GM23338 (cell line): ENCODE data around the gene GABRB3. TPM values are rescaled to one million over a fixed set of nuclear protein-coding genes. Genes with fewer than 3 reads are reported as not detected.
A peak's percentile ranks its signal among the peaks of the same experiment; 100 is the strongest.

Experiments
- ATAC-seq: fragments of 200-7000 bp; cut with Tn5 transposase; 3 replicates; pipeline ENCODE4 v1.9.1; 2020
- DNase-seq: peaks from one replicate; pipeline ENCODE4 v3.0.0-alpha.2; 2015; ENCODE audit warnings: low spot score
- H2AFZ ChIP-seq: fragments of 200-600 bp; sonication (generic); 2 replicates; pipeline ENCODE4 v1.8.0; 2016; ENCODE audit warnings: antibody characterized with exemption, mild to moderate bottlenecking, moderate library complexity
- H3F3A ChIP-seq: fragments of 200-600 bp; sonication (generic); replicated peaks from 2 replicates; pipeline ENCODE4 v1.8.0; 2017; ENCODE audit warnings: antibody characterized with exemption, mixed run types, low read depth
- H3K27ac ChIP-seq: fragments of 200-600 bp; sonication (generic); 2 replicates; pipeline ENCODE4 v1.6.1; 2016; ENCODE audit warnings: low read depth
- H3K27me3 ChIP-seq: fragments of 200-600 bp; sonication (generic); 2 replicates; pipeline ENCODE4 v1.8.0; 2016; ENCODE audit warnings: mild to moderate bottlenecking, mixed run types, moderate library complexity; ENCODE audit not compliant: insufficient read depth
- H3K36me3 ChIP-seq: fragments of 200-600 bp; sonication (generic); 2 replicates; pipeline ENCODE4 v1.8.0; 2016; ENCODE audit warnings: mild to moderate bottlenecking; ENCODE audit not compliant: insufficient read depth
- H3K4me1 ChIP-seq: fragments of 200-600 bp; sonication (generic); 2 replicates; pipeline ENCODE4 v1.8.0; 2016; ENCODE audit warnings: mild to moderate bottlenecking, moderate library complexity; ENCODE audit not compliant: insufficient read depth
- H3K4me2 ChIP-seq: fragments of 200-600 bp; sonication (generic); 2 replicates; pipeline ENCODE4 v1.7.1; 2017; ENCODE audit warnings: mixed run types
- H3K4me3 ChIP-seq: fragments of 200-600 bp; sonication (generic); 2 replicates; pipeline ENCODE4 v1.6.1; 2016; ENCODE audit warnings: mixed run types
- H3K79me2 ChIP-seq: fragments of 200-600 bp; sonication (generic); replicated peaks from 2 replicates; pipeline ENCODE4 v1.8.0; 2017; ENCODE audit warnings: mild to moderate bottlenecking; ENCODE audit not compliant: insufficient read depth
- H3K9me2 ChIP-seq: fragments of 200-600 bp; sonication (generic); 2 replicates; pipeline ENCODE4 v1.8.0; 2017; ENCODE audit not compliant: insufficient read depth
- H4K20me1 ChIP-seq: fragments of 200-600 bp; sonication (generic); replicated peaks from 2 replicates; pipeline ENCODE4 v1.8.0; 2017; ENCODE audit warnings: mild to moderate bottlenecking; ENCODE audit not compliant: insufficient read depth
- H3K27ac Mint-ChIP-seq: 2 replicates; pipeline ENCODE4 v1.8.0; 2020; ENCODE audit warnings: inconsistent platforms, mild to moderate bottlenecking, moderate library complexity, mixed read lengths
- H3K27me3 Mint-ChIP-seq: 3 replicates; pipeline ENCODE4 v1.8.0; 2022; ENCODE audit warnings: low read depth, mild to moderate bottlenecking, moderate library complexity, mixed read lengths, inconsistent platforms; ENCODE audit not compliant: insufficient read depth, poor library complexity
- H3K36me3 Mint-ChIP-seq: 3 replicates; pipeline ENCODE4 v1.8.0; 2021; ENCODE audit warnings: low read depth, mild to moderate bottlenecking, inconsistent platforms, moderate library complexity, mixed read lengths
- H3K4me1 Mint-ChIP-seq: 3 replicates; pipeline ENCODE4 v1.8.0; 2020; ENCODE audit warnings: mild to moderate bottlenecking, inconsistent platforms, mixed read lengths
- H3K4me3 Mint-ChIP-seq: 3 replicates; pipeline ENCODE4 v1.8.0; 2021; ENCODE audit warnings: moderate library complexity, mild to moderate bottlenecking, inconsistent platforms, mixed read lengths
- H3K9me3 Mint-ChIP-seq: 3 replicates; pipeline ENCODE4 v1.8.0; 2020; ENCODE audit warnings: moderate library complexity, mild to moderate bottlenecking, inconsistent platforms, mixed read lengths
- EZH2 ChIP-seq: fragments of 200-600 bp; sonication (generic); IDR thresholded peaks from one replicate; pipeline ENCODE4 v1.8.0; 2017; ENCODE audit warnings: antibody characterized with exemption, mild to moderate bottlenecking, low read depth; ENCODE audit not compliant: unreplicated experiment
- JUNB ChIP-seq: IDR thresholded peaks from one replicate; pipeline ENCODE4 v1.6.1; 2016; ENCODE audit warnings: antibody characterized with exemption; ENCODE audit not compliant: unreplicated experiment
- POLR2AphosphoS5 ChIP-seq: IDR thresholded peaks from 2 replicates; pipeline ENCODE4 v1.6.1; 2016; ENCODE audit warnings: antibody characterized with exemption, low read depth
- REST ChIP-seq: IDR thresholded peaks from one replicate; pipeline ENCODE4 v1.6.1; 2018; ENCODE audit warnings: antibody characterized with exemption; ENCODE audit not compliant: unreplicated experiment
- polyA plus RNA-seq: library from polyadenylated mRNA; unstranded; fragments of >200 nt; fragmentation: Nextera tagmentation; extraction: Ambion mirVana; gene quantifications from 2 replicates; pipeline ENCODE4 v1.2.1, GENCODE V29; 2016
- total RNA-seq: library from RNA; depleted of rRNA; stranded (reverse); fragments of >200 nt; shearing (Covaris generic); gene quantifications from 2 replicates; pipeline ENCODE4 v1.2.3, GENCODE V29; 2014
- TF ChIP-seq, protein P1 (sequence below), 2 experiments: fragments of 200-600 bp in 1 of 2; sonication (generic) in 1 of 2; conservative IDR thresholded peaks; 2 replicates each; pipeline versions ENCODE4 v1.5.1 to v1.6.1; 2016 to 2017; ENCODE audit warnings: antibody characterized with exemption in 2 of 2, low read depth in 2 of 2, mild to moderate bottlenecking in 2 of 2, moderate library complexity in 1 of 2
- TF ChIP-seq, protein P2 (sequence below): fragments of 250-450 bp; sonication (Bioruptor Pico); IDR thresholded peaks from 2 replicates; pipeline ENCODE4 v1.5.0; 2020; ENCODE audit warnings: mild to moderate bottlenecking, moderate library complexity
- TF ChIP-seq, protein P3 (sequence below): IDR thresholded peaks from 2 replicates; pipeline ENCODE4 v1.6.1; 2016; ENCODE audit warnings: antibody characterized with exemption

Gene GABRB3
- total and polyA plus RNA-seq, 2 experiments from 2014 or later = 56.5 to 131 TPM

- H3K27ac Mint-ChIP-seq = peak overlapping the region; percentile 85; the same call in 1 of the 2 replicates
- DNase-seq = no peak
- peaks cover 80% of the 10 kb centered on the region for H3K79me2 ChIP-seq
Observed at GRCh38 chr15:26689462-26689861, 83.4 kb downstream of the GABRB3 start.

More at GRCh38 chr15:26689462-26689861, 83.4 kb downstream of the GABRB3 start:
- H3K4me1 Mint-ChIP-seq = peaks cover 70% of the 10 kb centered on the region
- no peaks in the 10 kb centered on the region for H3K27me3 ChIP-seq
- no peak overlapping the region for H3K27ac ChIP-seq
- no peak overlapping the region for H2AFZ ChIP-seq
- H3K9me3 Mint-ChIP-seq = peaks cover 10% of the 10 kb centered on the region
- H3K4me1 ChIP-seq = peaks cover 59% of the 10 kb centered on the region
- H3F3A ChIP-seq = peaks cover 6% of the 10 kb centered on the region; the same call in 1 of the 2 replicates
- 0 out of 2 replicates have a peak overlapping the region, but pooled peaks have one; percentile 22 for H3K4me2 ChIP-seq
- 0 out of 3 replicates have a peak overlapping the region, but pooled peaks have one; percentile 27 for H3K4me3 Mint-ChIP-seq
- no peaks in the 10 kb centered on the region; the same call in 1 of the 2 replicates for H4K20me1 ChIP-seq
- H3K36me3 ChIP-seq = peaks cover 3% of the 10 kb centered on the region; the same call in 1 of the 2 replicates
- ATAC-seq = no peak
- H3K36me3 Mint-ChIP-seq = peaks cover 15% of the 10 kb centered on the region
- H3K27me3 Mint-ChIP-seq = peaks cover 18% of the 10 kb centered on the region
- H3K4me3 ChIP-seq = no peak overlapping the region
- no peaks in the 10 kb centered on the region for H3K9me2 ChIP-seq
- TF ChIP-seq REST = no peak
- no peak for TF ChIP-seq EZH2
- no peak for TF ChIP-seq POLR2AphosphoS5
- TF ChIP-seq, protein P1, sequence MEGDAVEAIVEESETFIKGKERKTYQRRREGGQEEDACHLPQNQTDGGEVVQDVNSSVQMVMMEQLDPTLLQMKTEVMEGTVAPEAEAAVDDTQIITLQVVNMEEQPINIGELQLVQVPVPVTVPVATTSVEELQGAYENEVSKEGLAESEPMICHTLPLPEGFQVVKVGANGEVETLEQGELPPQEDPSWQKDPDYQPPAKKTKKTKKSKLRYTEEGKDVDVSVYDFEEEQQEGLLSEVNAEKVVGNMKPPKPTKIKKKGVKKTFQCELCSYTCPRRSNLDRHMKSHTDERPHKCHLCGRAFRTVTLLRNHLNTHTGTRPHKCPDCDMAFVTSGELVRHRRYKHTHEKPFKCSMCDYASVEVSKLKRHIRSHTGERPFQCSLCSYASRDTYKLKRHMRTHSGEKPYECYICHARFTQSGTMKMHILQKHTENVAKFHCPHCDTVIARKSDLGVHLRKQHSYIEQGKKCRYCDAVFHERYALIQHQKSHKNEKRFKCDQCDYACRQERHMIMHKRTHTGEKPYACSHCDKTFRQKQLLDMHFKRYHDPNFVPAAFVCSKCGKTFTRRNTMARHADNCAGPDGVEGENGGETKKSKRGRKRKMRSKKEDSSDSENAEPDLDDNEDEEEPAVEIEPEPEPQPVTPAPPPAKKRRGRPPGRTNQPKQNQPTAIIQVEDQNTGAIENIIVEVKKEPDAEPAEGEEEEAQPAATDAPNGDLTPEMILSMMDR (conservative IDR thresholded peaks at IDR 0.05; ENCODE audit: low read depth in 2 of 2) = no peak
- TF ChIP-seq, protein P2, sequence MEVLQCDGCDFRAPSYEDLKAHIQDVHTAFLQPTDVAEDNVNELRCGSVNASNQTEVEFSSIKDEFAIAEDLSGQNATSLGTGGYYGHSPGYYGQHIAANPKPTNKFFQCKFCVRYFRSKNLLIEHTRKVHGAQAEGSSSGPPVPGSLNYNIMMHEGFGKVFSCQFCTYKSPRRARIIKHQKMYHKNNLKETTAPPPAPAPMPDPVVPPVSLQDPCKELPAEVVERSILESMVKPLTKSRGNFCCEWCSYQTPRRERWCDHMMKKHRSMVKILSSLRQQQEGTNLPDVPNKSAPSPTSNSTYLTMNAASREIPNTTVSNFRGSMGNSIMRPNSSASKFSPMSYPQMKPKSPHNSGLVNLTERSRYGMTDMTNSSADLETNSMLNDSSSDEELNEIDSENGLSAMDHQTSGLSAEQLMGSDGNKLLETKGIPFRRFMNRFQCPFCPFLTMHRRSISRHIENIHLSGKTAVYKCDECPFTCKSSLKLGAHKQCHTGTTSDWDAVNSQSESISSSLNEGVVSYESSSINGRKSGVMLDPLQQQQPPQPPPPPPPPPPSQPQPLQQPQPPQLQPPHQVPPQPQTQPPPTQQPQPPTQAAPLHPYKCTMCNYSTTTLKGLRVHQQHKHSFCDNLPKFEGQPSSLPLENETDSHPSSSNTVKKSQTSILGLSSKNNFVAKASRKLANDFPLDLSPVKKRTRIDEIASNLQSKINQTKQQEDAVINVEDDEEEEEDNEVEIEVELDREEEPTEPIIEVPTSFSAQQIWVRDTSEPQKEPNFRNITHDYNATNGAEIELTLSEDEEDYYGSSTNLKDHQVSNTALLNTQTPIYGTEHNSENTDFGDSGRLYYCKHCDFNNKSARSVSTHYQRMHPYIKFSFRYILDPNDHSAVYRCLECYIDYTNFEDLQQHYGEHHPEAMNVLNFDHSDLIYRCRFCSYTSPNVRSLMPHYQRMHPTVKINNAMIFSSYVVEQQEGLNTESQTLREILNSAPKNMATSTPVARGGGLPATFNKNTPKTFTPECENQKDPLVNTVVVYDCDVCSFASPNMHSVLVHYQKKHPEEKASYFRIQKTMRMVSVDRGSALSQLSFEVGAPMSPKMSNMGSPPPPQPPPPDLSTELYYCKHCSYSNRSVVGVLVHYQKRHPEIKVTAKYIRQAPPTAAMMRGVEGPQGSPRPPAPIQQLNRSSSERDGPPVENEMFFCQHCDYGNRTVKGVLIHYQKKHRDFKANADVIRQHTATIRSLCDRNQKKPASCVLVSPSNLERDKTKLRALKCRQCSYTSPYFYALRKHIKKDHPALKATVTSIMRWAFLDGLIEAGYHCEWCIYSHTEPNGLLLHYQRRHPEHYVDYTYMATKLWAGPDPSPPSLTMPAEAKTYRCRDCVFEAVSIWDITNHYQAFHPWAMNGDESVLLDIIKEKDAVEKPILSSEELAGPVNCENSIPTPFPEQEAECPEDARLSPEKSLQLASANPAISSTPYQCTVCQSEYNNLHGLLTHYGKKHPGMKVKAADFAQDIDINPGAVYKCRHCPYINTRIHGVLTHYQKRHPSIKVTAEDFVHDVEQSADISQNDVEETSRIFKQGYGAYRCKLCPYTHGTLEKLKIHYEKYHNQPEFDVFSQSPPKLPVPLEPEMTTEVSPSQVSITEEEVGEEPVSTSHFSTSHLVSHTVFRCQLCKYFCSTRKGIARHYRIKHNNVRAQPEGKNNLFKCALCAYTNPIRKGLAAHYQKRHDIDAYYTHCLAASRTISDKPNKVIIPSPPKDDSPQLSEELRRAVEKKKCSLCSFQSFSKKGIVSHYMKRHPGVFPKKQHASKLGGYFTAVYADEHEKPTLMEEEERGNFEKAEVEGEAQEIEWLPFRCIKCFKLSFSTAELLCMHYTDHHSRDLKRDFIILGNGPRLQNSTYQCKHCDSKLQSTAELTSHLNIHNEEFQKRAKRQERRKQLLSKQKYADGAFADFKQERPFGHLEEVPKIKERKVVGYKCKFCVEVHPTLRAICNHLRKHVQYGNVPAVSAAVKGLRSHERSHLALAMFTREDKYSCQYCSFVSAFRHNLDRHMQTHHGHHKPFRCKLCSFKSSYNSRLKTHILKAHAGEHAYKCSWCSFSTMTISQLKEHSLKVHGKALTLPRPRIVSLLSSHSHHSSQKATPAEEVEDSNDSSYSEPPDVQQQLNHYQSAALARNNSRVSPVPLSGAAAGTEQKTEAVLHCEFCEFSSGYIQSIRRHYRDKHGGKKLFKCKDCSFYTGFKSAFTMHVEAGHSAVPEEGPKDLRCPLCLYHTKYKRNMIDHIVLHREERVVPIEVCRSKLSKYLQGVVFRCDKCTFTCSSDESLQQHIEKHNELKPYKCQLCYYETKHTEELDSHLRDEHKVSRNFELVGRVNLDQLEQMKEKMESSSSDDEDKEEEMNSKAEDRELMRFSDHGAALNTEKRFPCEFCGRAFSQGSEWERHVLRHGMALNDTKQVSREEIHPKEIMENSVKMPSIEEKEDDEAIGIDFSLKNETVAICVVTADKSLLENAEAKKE = no peak
- TF ChIP-seq, protein P3, sequence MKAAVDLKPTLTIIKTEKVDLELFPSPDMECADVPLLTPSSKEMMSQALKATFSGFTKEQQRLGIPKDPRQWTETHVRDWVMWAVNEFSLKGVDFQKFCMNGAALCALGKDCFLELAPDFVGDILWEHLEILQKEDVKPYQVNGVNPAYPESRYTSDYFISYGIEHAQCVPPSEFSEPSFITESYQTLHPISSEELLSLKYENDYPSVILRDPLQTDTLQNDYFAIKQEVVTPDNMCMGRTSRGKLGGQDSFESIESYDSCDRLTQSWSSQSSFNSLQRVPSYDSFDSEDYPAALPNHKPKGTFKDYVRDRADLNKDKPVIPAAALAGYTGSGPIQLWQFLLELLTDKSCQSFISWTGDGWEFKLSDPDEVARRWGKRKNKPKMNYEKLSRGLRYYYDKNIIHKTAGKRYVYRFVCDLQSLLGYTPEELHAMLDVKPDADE = no peak
- TF ChIP-seq JUNB = no peak
